HEK293 (cell line): Measurements from ENCODE around the gene EML1.

ENCODE experiments used
- BCL6B ChIP-seq: fragments of 450-650 bp; formaldehyde crosslinking; IDR thresholded peaks from 2 replicates; pipeline ENCODE4 v1.5.1; 2017; ENCODE audit warnings: missing biosample characterization, missing genetic modification characterization
- GLIS1 ChIP-seq: fragments of 450-650 bp; formaldehyde crosslinking; IDR thresholded peaks from 2 replicates; pipeline ENCODE4 v1.5.1; 2016; ENCODE audit warnings: missing biosample characterization, missing genetic modification characterization
- GLIS2 ChIP-seq: fragments of 450-650 bp; formaldehyde crosslinking; IDR thresholded peaks from 2 replicates; pipeline ENCODE4 v1.5.1; 2016; ENCODE audit warnings: missing biosample characterization, missing genetic modification characterization
- IKZF3 ChIP-seq: fragments of 450-650 bp; IDR thresholded peaks from 2 replicates; pipeline ENCODE4 v1.5.0; 2018; ENCODE audit warnings: missing biosample characterization, mild to moderate bottlenecking, missing genetic modification characterization, moderate library complexity
- MYNN ChIP-seq: fragments of 450-650 bp; formaldehyde crosslinking; IDR thresholded peaks from 2 replicates; pipeline ENCODE4 v1.5.1; 2016; ENCODE audit warnings: missing biosample characterization, missing genetic modification characterization, borderline replicate concordance
- PATZ1 ChIP-seq: fragments of 450-650 bp; formaldehyde crosslinking; IDR thresholded peaks from 2 replicates; pipeline ENCODE4 v1.5.1; 2016; ENCODE audit warnings: missing biosample characterization, missing genetic modification characterization
- SCRT2 ChIP-seq: fragments of 450-650 bp; formaldehyde crosslinking; IDR thresholded peaks from 2 replicates; pipeline ENCODE4 v1.5.1; 2016; ENCODE audit warnings: missing biosample characterization, missing genetic modification characterization
- YY1 ChIP-seq: fragments of 450-650 bp; formaldehyde crosslinking; IDR thresholded peaks from 2 replicates; pipeline ENCODE4 v1.5.1; 2018; ENCODE audit warnings: missing biosample characterization, missing genetic modification characterization
- ZBTB1 ChIP-seq: fragments of 450-650 bp; formaldehyde crosslinking; IDR thresholded peaks from 2 replicates; pipeline ENCODE4 v1.5.1; 2016; ENCODE audit warnings: missing biosample characterization, missing genetic modification characterization
- ZBTB17 ChIP-seq: fragments of 450-650 bp; formaldehyde crosslinking; IDR thresholded peaks from 2 replicates; pipeline ENCODE4 v1.5.1; 2016; ENCODE audit warnings: missing biosample characterization, missing genetic modification characterization
- ZBTB44 ChIP-seq: fragments of 450-650 bp; IDR thresholded peaks from 2 replicates; pipeline ENCODE4 v1.5.1; 2018; ENCODE audit warnings: missing biosample characterization, mild to moderate bottlenecking, missing genetic modification characterization
- ZBTB49 ChIP-seq: fragments of 450-650 bp; formaldehyde crosslinking; IDR thresholded peaks from 2 replicates; pipeline ENCODE4 v1.5.1; 2016; ENCODE audit warnings: missing biosample characterization, missing genetic modification characterization, low read depth
- ZBTB8A ChIP-seq: fragments of 450-650 bp; formaldehyde crosslinking; IDR thresholded peaks from 2 replicates; pipeline ENCODE4 v1.5.1; 2016; ENCODE audit warnings: missing biosample characterization, missing genetic modification characterization
- ZFHX2 ChIP-seq: fragments of 450-650 bp; formaldehyde crosslinking; conservative IDR thresholded peaks from 2 replicates; pipeline ENCODE4 v1.5.1; 2016; ENCODE audit warnings: missing biosample characterization, missing genetic modification characterization
- ZNF140 ChIP-seq: fragments of 450-650 bp; formaldehyde crosslinking; IDR thresholded peaks from 2 replicates; pipeline ENCODE4 v1.5.1; 2016; ENCODE audit warnings: missing biosample characterization, missing genetic modification characterization
- ZNF157 ChIP-seq: fragments of 450-650 bp; formaldehyde crosslinking; IDR thresholded peaks from 2 replicates; pipeline ENCODE4 v1.5.1; 2016; ENCODE audit warnings: missing biosample characterization, missing genetic modification characterization
- ZNF169 ChIP-seq: fragments of 450-650 bp; formaldehyde crosslinking; IDR thresholded peaks from 2 replicates; pipeline ENCODE4 v1.5.1; 2016; ENCODE audit warnings: missing biosample characterization, missing genetic modification characterization
- ZNF19 ChIP-seq: fragments of 450-650 bp; formaldehyde crosslinking; IDR thresholded peaks from 2 replicates; pipeline ENCODE4; 2016; ENCODE audit warnings: missing biosample characterization, missing genetic modification characterization, low read depth
- ZNF211 ChIP-seq: fragments of 450-650 bp; formaldehyde crosslinking; IDR thresholded peaks from 2 replicates; pipeline ENCODE4 v1.5.1; 2016; ENCODE audit warnings: low read depth, missing biosample characterization, missing genetic modification characterization
- ZNF221 ChIP-seq: fragments of 450-650 bp; formaldehyde crosslinking; IDR thresholded peaks from 2 replicates; pipeline ENCODE4 v1.5.1; 2017; ENCODE audit warnings: missing biosample characterization, missing genetic modification characterization, borderline replicate concordance
- ZNF266 ChIP-seq: fragments of 450-650 bp; formaldehyde crosslinking; IDR thresholded peaks from 2 replicates; pipeline ENCODE4 v1.5.1; 2016; ENCODE audit warnings: missing biosample characterization, missing genetic modification characterization, low read depth
- ZNF394 ChIP-seq: fragments of 450-650 bp; formaldehyde crosslinking; IDR thresholded peaks from 2 replicates; pipeline ENCODE4 v1.5.1; 2016; ENCODE audit warnings: missing biosample characterization, missing genetic modification characterization, mild to moderate bottlenecking, moderate library complexity, borderline replicate concordance
- ZNF473 ChIP-seq: fragments of 450-650 bp; formaldehyde crosslinking; IDR thresholded peaks from 2 replicates; pipeline ENCODE4 v1.5.1; 2017; ENCODE audit warnings: missing biosample characterization, missing genetic modification characterization
- ZNF629 ChIP-seq: fragments of 450-650 bp; formaldehyde crosslinking; IDR thresholded peaks from 2 replicates; pipeline ENCODE4 v1.5.1; 2017; ENCODE audit warnings: missing biosample characterization, missing genetic modification characterization
- ZNF654 ChIP-seq: fragments of 450-650 bp; formaldehyde crosslinking; IDR thresholded peaks from 2 replicates; pipeline ENCODE4 v1.5.1; 2016; ENCODE audit warnings: low read depth, missing biosample characterization, missing genetic modification characterization
- ZNF664 ChIP-seq: fragments of 450-650 bp; formaldehyde crosslinking; IDR thresholded peaks from 2 replicates; pipeline ENCODE4 v1.5.1; 2016; ENCODE audit warnings: missing biosample characterization, missing genetic modification characterization
- ZNF677 ChIP-seq: fragments of 450-650 bp; IDR thresholded peaks from 2 replicates; pipeline ENCODE4 v1.5.0; 2018; ENCODE audit warnings: missing biosample characterization, mild to moderate bottlenecking, missing genetic modification characterization, moderate library complexity
- ZNF692 ChIP-seq: fragments of 450-650 bp; formaldehyde crosslinking; IDR thresholded peaks from 2 replicates; pipeline ENCODE4 v1.5.1; 2016; ENCODE audit warnings: missing biosample characterization, missing genetic modification characterization
- ZNF747 ChIP-seq: fragments of 450-650 bp; formaldehyde crosslinking; IDR thresholded peaks from 2 replicates; pipeline ENCODE4 v1.5.1; 2016; ENCODE audit warnings: missing biosample characterization, missing genetic modification characterization
- ZSCAN16 ChIP-seq: fragments of 450-650 bp; formaldehyde crosslinking; IDR thresholded peaks from 2 replicates; pipeline ENCODE4 v1.5.1; 2016; ENCODE audit warnings: missing biosample characterization, missing genetic modification characterization

EML1 gene

GRCh38 chr14:99754141-99755067 is 38.8 kb upstream of the EML1 start (continued):
- TF ChIP-seq ZBTB44 (no peak), ZBTB1 (tag by site-specific recombination) (no peak), SCRT2 (tag by site-specific recombination) (no peak), ZNF654 (tag by site-specific recombination) (no peak), ZBTB17 (tag by site-specific recombination) (no peak), ZNF664 (tag by site-specific recombination) (no peak), ZNF747 (no peak), ZNF629 (tag by site-specific recombination) (peak; percentile 88), PATZ1 (peak; percentile 73), BCL6B (tag by site-specific recombination) (no peak), ZNF473 (tag by site-specific recombination) (no peak), ZNF221 (tag by site-specific recombination) (no peak), ZNF211 (tag by site-specific recombination) (no peak), ZNF140 (tag by site-specific recombination) (no peak), ZSCAN16 (no peak), ZNF692 (tag by site-specific recombination) (peak; percentile 69), ZNF169 (no peak), ZNF157 (tag by site-specific recombination) (no peak), MYNN (no peak), GLIS2 (tag by site-specific recombination) (peak; percentile 91), IKZF3 (tag by site-specific recombination) (no peak), GLIS1 (peak; percentile 82), ZNF677 (no peak), ZBTB49 (tag by site-specific recombination) (no peak), ZFHX2 (tag by site-specific recombination) (peak; percentile 37), ZNF266 (no peak), ZNF394 (tag by site-specific recombination) (0 out of 2 replicates have a peak, but pooled peaks have one; percentile 78), YY1 (no peak), ZNF19 (tag by site-specific recombination) (no peak), ZBTB8A (no peak)
- TF ChIP-seq, all 188 proteins: peak for 11
